K562 (cell line): ENCODE measurements around the gene TRAPPC13. TPM values are rescaled to one million over a fixed set of nuclear protein-coding genes. Genes with fewer than 3 reads are reported as not detected.

Source experiments
- BRF1 ChIP-seq: IDR thresholded peaks from 3 replicates; pipeline ENCODE4 v1.6.1; 2011; ENCODE audit warnings: borderline replicate concordance, mild to moderate bottlenecking; ENCODE audit not compliant: insufficient read length; ENCODE audit errors: extremely low read depth
- CHD2 ChIP-seq: IDR thresholded peaks from 2 replicates; pipeline ENCODE4 v1.6.1; 2011; ENCODE audit warnings: low read depth, low read length
- DNMT1 ChIP-seq: fragments of 450-650 bp; IDR thresholded peaks from 2 replicates; pipeline ENCODE4 v1.6.1; 2016; ENCODE audit warnings: antibody characterized with exemption, mild to moderate bottlenecking
- GATAD2A ChIP-seq: fragments of 450-650 bp; IDR thresholded peaks from 2 replicates; pipeline ENCODE4 v1.6.1; 2017
- HES1 ChIP-seq: fragments of 450-650 bp; IDR thresholded peaks from 2 replicates; pipeline ENCODE4 v1.6.1; 2016; ENCODE audit warnings: low read depth, mild to moderate bottlenecking, moderate library complexity
- NR2F6 ChIP-seq: fragments of 450-650 bp; formaldehyde crosslinking; IDR thresholded peaks from 2 replicates; pipeline ENCODE4 v1.4.0; 2020; ENCODE audit warnings: mild to moderate bottlenecking
- POLR2AphosphoS2 ChIP-seq: IDR thresholded peaks from 2 replicates; pipeline ENCODE4 v1.6.1; 2012; ENCODE audit warnings: low read length, improper control_type of control experiment
- SAFB2 ChIP-seq: fragments of 200-400 bp; formaldehyde crosslinking; IDR thresholded peaks from 2 replicates; pipeline ENCODE4 v1.6.1; 2018; ENCODE audit warnings: borderline replicate concordance, low read length, low read depth, moderate library complexity; ENCODE audit not compliant: severe bottlenecking
- TCF7L2 ChIP-seq: fragments of 150-350 bp; IDR thresholded peaks from 2 replicates; pipeline ENCODE4 v1.6.1; 2016; ENCODE audit warnings: low read depth, mild to moderate bottlenecking, low read length, moderate library complexity
- THRA ChIP-seq: fragments of 450-650 bp; IDR thresholded peaks from 2 replicates; pipeline ENCODE4 v1.6.1; 2017; ENCODE audit warnings: mild to moderate bottlenecking, moderate library complexity
- ZBED1 ChIP-seq: IDR thresholded peaks from 2 replicates; pipeline ENCODE4 v1.6.1; 2014
- ZBTB5 ChIP-seq: fragments of 450-650 bp; IDR thresholded peaks from 2 replicates; pipeline ENCODE4 v1.6.1; 2017; ENCODE audit warnings: antibody characterized with exemption
- ZFP1 ChIP-seq: fragments of 450-650 bp; formaldehyde crosslinking; IDR thresholded peaks from 2 replicates; pipeline ENCODE4 v1.4.0; 2020; ENCODE audit warnings: mild to moderate bottlenecking, mixed read lengths
- ZNF232 ChIP-seq: sonication (generic); formaldehyde crosslinking; IDR thresholded peaks from 2 replicates; pipeline ENCODE4 v1.8.0; 2022; ENCODE audit warnings: mild to moderate bottlenecking, missing genetic modification reagents
- ZNF239 ChIP-seq: fragments of 250-450 bp; sonication (Bioruptor Pico); IDR thresholded peaks from 2 replicates; pipeline ENCODE4 v1.4.0; 2020; ENCODE audit warnings: mild to moderate bottlenecking
- ZNF398 ChIP-seq: fragments of 250-450 bp; sonication (Bioruptor Pico); IDR thresholded peaks from 2 replicates; pipeline ENCODE4 v1.8.0; 2021; ENCODE audit warnings: moderate library complexity, mild to moderate bottlenecking, inconsistent platforms
- ZNF436 ChIP-seq: fragments of 250-450, 450-650 bp; sonication (Bioruptor Pico); formaldehyde crosslinking; IDR thresholded peaks from 2 replicates; pipeline ENCODE4 v1.7.0; 2020; ENCODE audit warnings: mild to moderate bottlenecking
- ZNF75A ChIP-seq: fragments of 450-650 bp; formaldehyde crosslinking; IDR thresholded peaks from 2 replicates; pipeline ENCODE4 v1.4.0; 2020; ENCODE audit warnings: mild to moderate bottlenecking
- ZZZ3 ChIP-seq: fragments of 450-650 bp; IDR thresholded peaks from 2 replicates; pipeline ENCODE4 v1.6.1; 2016; ENCODE audit warnings: antibody characterized with exemption, mild to moderate bottlenecking, moderate library complexity
- polyA plus RNA-seq, 8 experiments: library from polyadenylated mRNA; depleted of rRNA in 4 of 8; stranded (reverse) in 5 of 8; unstranded in 3 of 8; fragments of >200 nt; fragmentation: Nextera tagmentation in 2 of 8; fragmentation: Illumina TruSeq in 1 of 8; extraction: Ambion mirVana in 2 of 8; extraction: Trizol in 1 of 8; gene quantifications; 2 replicates each; pipeline versions ENCODE4 v1.2.1 to v1.2.3, GENCODE V29; 2011 to 2014; ENCODE audit warnings: inconsistent platforms in 1 of 8, missing spikeins in 1 of 8
- total RNA-seq, 7 experiments: library from RNA; depleted of rRNA in 6 of 7; stranded (reverse); fragments of >200 nt in 6 of 7; fragmentation: Illumina TruSeq in 2 of 7; extraction: Trizol in 2 of 7; gene quantifications; 2 replicates each; pipeline versions ENCODE4 v1.2.1 to v1.2.3, GENCODE V29; 2011 to 2021; ENCODE audit warnings: low replicate concordance in 1 of 7
- TF ChIP-seq, protein P1 (sequence below): fragments of 250-450 bp; sonication (Bioruptor Pico); IDR thresholded peaks from 2 replicates; pipeline ENCODE4 v1.9.0; 2021; ENCODE audit warnings: mild to moderate bottlenecking
- TF ChIP-seq, protein P2 (sequence below): IDR thresholded peaks from 2 replicates; pipeline ENCODE4 v1.6.1; 2011; ENCODE audit not compliant: insufficient read length; ENCODE audit errors: extremely low read depth
- TF ChIP-seq, protein P3 (sequence below): fragments of 250-450 bp; sonication (Bioruptor Pico); IDR thresholded peaks from 2 replicates; pipeline ENCODE4 v1.8.0; 2021; ENCODE audit warnings: mild to moderate bottlenecking, moderate library complexity

The TRAPPC13 gene
- total and polyA plus RNA-seq, 9 of the 15 experiments (the other 6 are each of a cell fraction or from before 2014, with no cell fraction given) = 16.2 to 43.8 (median 24.0) TPM

GRCh38 chr5:65624025-65624570, 729 bp upstream of the TRAPPC13 start, which contains the start of gene TRIM23 (continued):
- TF ChIP-seq THRA = no peak
- no peak for TF ChIP-seq ZFP1
- no peak for TF ChIP-seq HES1
- TF ChIP-seq ZZZ3 = no peak
- no peak for TF ChIP-seq CHD2
- TF ChIP-seq ZNF75A (CRISPR knock-in tag) = no peak
- no peak for TF ChIP-seq ZNF436
- TF ChIP-seq, protein P1, sequence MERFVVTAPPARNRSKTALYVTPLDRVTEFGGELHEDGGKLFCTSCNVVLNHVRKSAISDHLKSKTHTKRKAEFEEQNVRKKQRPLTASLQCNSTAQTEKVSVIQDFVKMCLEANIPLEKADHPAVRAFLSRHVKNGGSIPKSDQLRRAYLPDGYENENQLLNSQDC (CRISPR knock-in tag) = no peak
- TF ChIP-seq NR2F6 = no peak
- no peak for TF ChIP-seq SAFB2
- no peak for TF ChIP-seq ZNF239
- TF ChIP-seq BRF1 = no peak
- TF ChIP-seq TCF7L2 = no peak
- TF ChIP-seq GATAD2A = no peak
- TF ChIP-seq, protein P2, sequence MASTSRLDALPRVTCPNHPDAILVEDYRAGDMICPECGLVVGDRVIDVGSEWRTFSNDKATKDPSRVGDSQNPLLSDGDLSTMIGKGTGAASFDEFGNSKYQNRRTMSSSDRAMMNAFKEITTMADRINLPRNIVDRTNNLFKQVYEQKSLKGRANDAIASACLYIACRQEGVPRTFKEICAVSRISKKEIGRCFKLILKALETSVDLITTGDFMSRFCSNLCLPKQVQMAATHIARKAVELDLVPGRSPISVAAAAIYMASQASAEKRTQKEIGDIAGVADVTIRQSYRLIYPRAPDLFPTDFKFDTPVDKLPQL = no peak
- TF ChIP-seq ZBED1 = no peak
- TF ChIP-seq, protein P3, sequence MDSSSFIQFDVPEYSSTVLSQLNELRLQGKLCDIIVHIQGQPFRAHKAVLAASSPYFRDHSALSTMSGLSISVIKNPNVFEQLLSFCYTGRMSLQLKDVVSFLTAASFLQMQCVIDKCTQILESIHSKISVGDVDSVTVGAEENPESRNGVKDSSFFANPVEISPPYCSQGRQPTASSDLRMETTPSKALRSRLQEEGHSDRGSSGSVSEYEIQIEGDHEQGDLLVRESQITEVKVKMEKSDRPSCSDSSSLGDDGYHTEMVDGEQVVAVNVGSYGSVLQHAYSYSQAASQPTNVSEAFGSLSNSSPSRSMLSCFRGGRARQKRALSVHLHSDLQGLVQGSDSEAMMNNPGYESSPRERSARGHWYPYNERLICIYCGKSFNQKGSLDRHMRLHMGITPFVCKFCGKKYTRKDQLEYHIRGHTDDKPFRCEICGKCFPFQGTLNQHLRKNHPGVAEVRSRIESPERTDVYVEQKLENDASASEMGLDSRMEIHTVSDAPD (CRISPR knock-in tag) = no peak
- no peak for TF ChIP-seq ZNF232 (CRISPR knock-in tag)
- no peak for TF ChIP-seq ZBTB5
- no peak for TF ChIP-seq DNMT1
- TF ChIP-seq POLR2AphosphoS2 = no peak
- no peak for TF ChIP-seq ZNF398 (CRISPR knock-in tag)
